Neural cell (in vitro differentiated cells): ENCODE data around the gene BMERB1. TPM values are rescaled to one million over a fixed set of nuclear protein-coding genes. Genes with fewer than 3 reads are reported as not detected.
"Not testable (repeated sequence)": the region's sequence is repeated elsewhere in the genome, so short reads cannot be mapped to it uniquely, and the experiment has no call there.

ENCODE experiments used
- H2AFZ ChIP-seq: fragments of 200-600, 300-800 bp; sonication (generic), shearing (Covaris generic); 2 replicates; pipeline ENCODE4 v1.6.0; 2014; ENCODE audit warnings: low read depth, mild to moderate bottlenecking, antibody characterized with exemption, low read length, moderate library complexity
- H3F3A ChIP-seq: fragments of 200-600 bp; shearing (Covaris generic); 2 replicates; pipeline ENCODE4 v1.6.1; 2016; ENCODE audit warnings: mild to moderate bottlenecking, moderate library complexity, mixed read lengths, antibody characterized with exemption, low read length; ENCODE audit not compliant: insufficient read depth, poor library complexity, severe bottlenecking
- H3K27ac ChIP-seq: fragments of 200-600, 300-800 bp; sonication (generic), shearing (Covaris generic); 2 replicates; pipeline ENCODE4 v1.5.1; 2014; ENCODE audit warnings: mild to moderate bottlenecking, low read length, moderate library complexity
- H3K27me3 ChIP-seq: fragments of 300-800, 200-600 bp; sonication (generic), shearing (Covaris generic); 2 replicates; pipeline ENCODE4 v1.6.0; 2014; ENCODE audit warnings: mild to moderate bottlenecking, low read depth, low read length, moderate library complexity; ENCODE audit not compliant: insufficient read depth
- H3K36me3 ChIP-seq: fragments of 300-800, 200-600 bp; sonication (generic), shearing (Covaris generic); 2 replicates; pipeline ENCODE4 v1.5.1; 2014; ENCODE audit warnings: mild to moderate bottlenecking, antibody characterized with exemption, low read length, moderate library complexity; ENCODE audit not compliant: insufficient read depth
- H3K4me2 ChIP-seq: fragments of 300-800, 200-600 bp; sonication (generic), shearing (Covaris generic); 2 replicates; pipeline ENCODE4 v1.6.0; 2014; ENCODE audit warnings: mild to moderate bottlenecking, low read length
- H3K4me3 ChIP-seq: fragments of 300-800, 200-600 bp; sonication (generic), shearing (Covaris generic); 2 replicates; pipeline ENCODE4 v1.5.1; 2014; ENCODE audit warnings: mild to moderate bottlenecking, low read length, moderate library complexity
- H3K79me2 ChIP-seq: fragments of 200-600 bp; shearing (Covaris generic); replicated peaks from 2 replicates; pipeline ENCODE4 v1.6.0; 2014; ENCODE audit warnings: mild to moderate bottlenecking, low read length, moderate library complexity; ENCODE audit not compliant: insufficient read depth
- H3K9ac ChIP-seq: fragments of 300-800, 200-600 bp; sonication (generic), shearing (Covaris generic); 2 replicates; pipeline ENCODE4 v1.6.1; 2016; ENCODE audit warnings: mild to moderate bottlenecking, low read length, mixed read lengths
- H3K9me2 ChIP-seq: fragments of 200-600 bp; shearing (Covaris generic); 2 replicates; pipeline ENCODE4 v1.6.1; 2016; ENCODE audit warnings: mild to moderate bottlenecking, low read length, mixed read lengths; ENCODE audit not compliant: insufficient read depth
- H3K9me3 ChIP-seq: fragments of 200-600, 300-800 bp; sonication (generic), shearing (Covaris generic); 2 replicates; pipeline ENCODE4 v1.6.1; 2016; ENCODE audit warnings: mild to moderate bottlenecking, mixed run types, low read length, moderate library complexity, mixed read lengths
- H4K20me1 ChIP-seq: fragments of 200-600 bp; shearing (Covaris generic); 2 replicates; pipeline ENCODE4 v1.6.1; 2016; ENCODE audit warnings: mild to moderate bottlenecking, mixed run types; ENCODE audit not compliant: insufficient read depth
- CTCF ChIP-seq: fragments of 450-650 bp; IDR thresholded peaks from 2 replicates; pipeline ENCODE4 v1.5.1; 2014; ENCODE audit warnings: antibody characterized with exemption, mild to moderate bottlenecking, moderate library complexity; ENCODE audit not compliant: poor library complexity, severe bottlenecking
- EP300 ChIP-seq: fragments of 450-650 bp; conservative IDR thresholded peaks from 2 replicates; pipeline ENCODE4 v1.6.1; 2014; ENCODE audit warnings: antibody characterized with exemption, mild to moderate bottlenecking, moderate library complexity; ENCODE audit not compliant: poor library complexity, severe bottlenecking
- EZH2 ChIP-seq: fragments of 200-600, 300-800 bp; shearing (Covaris generic), sonication (generic); IDR thresholded peaks from 2 replicates; pipeline ENCODE4 v1.6.1; 2014; ENCODE audit warnings: antibody characterized with exemption, low read length, borderline replicate concordance, mild to moderate bottlenecking; ENCODE audit not compliant: insufficient read depth, poor library complexity, severe bottlenecking
- MXI1 ChIP-seq: fragments of 450-650 bp; conservative IDR thresholded peaks from 2 replicates; pipeline ENCODE4 v1.6.1; 2014; ENCODE audit warnings: antibody characterized with exemption, mild to moderate bottlenecking; ENCODE audit not compliant: poor library complexity, severe bottlenecking
- POLR2AphosphoS5 ChIP-seq: IDR thresholded peaks from 2 replicates; pipeline ENCODE4 v1.6.1; 2012
- RAD21 ChIP-seq: fragments of 450-650 bp; conservative IDR thresholded peaks from 2 replicates; pipeline ENCODE4 v1.6.1; 2014; ENCODE audit warnings: antibody characterized with exemption, mild to moderate bottlenecking, moderate library complexity
- SMC3 ChIP-seq: fragments of 450-650 bp; conservative IDR thresholded peaks from 2 replicates; pipeline ENCODE4 v1.6.1; 2014; ENCODE audit warnings: antibody characterized with exemption, mild to moderate bottlenecking, moderate library complexity; ENCODE audit not compliant: poor library complexity
- TAF1 ChIP-seq: IDR thresholded peaks from 2 replicates; pipeline ENCODE4 v1.6.1; 2012; ENCODE audit warnings: low read depth
- polyA plus RNA-seq: library from polyadenylated mRNA; depleted of rRNA; stranded (reverse); fragments of >200 nt; gene quantifications from 2 replicates; pipeline ENCODE4 v1.2.3, GENCODE V29; 2014
- TF ChIP-seq, protein P1 (sequence below): IDR thresholded peaks from 2 replicates; pipeline ENCODE4 v1.6.1; 2012; ENCODE audit warnings: borderline replicate concordance

Gene BMERB1
- polyA plus RNA-seq, 1 donor from 2014 or later: 149 TPM

DNA sequence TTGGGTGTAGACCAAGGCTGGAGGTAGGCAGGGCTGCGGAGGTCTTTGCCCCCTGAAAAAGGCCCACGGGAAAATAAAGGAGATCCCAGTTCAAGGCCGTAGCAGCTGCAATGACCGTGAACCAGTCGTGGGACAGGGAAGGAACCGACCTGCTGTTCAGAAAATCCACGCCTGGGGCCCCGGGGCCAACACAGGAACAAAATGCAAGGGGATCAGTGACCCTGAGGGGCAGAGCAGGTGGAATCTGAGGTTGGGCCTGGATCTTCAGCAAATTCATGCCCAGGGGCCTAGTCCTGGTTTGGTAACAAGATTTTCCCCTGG, 37.9 kb upstream of the BMERB1 start:
- H3K27me3 ChIP-seq, H3K79me2 ChIP-seq, H3K4me3 ChIP-seq, H3K9ac ChIP-seq, H3K4me2 ChIP-seq, H2AFZ ChIP-seq, H3F3A ChIP-seq, H3K36me3 ChIP-seq, H4K20me1 ChIP-seq, H3K27ac ChIP-seq, H3K9me2 ChIP-seq, H3K9me3 ChIP-seq: not testable (repeated sequence)

DNA sequence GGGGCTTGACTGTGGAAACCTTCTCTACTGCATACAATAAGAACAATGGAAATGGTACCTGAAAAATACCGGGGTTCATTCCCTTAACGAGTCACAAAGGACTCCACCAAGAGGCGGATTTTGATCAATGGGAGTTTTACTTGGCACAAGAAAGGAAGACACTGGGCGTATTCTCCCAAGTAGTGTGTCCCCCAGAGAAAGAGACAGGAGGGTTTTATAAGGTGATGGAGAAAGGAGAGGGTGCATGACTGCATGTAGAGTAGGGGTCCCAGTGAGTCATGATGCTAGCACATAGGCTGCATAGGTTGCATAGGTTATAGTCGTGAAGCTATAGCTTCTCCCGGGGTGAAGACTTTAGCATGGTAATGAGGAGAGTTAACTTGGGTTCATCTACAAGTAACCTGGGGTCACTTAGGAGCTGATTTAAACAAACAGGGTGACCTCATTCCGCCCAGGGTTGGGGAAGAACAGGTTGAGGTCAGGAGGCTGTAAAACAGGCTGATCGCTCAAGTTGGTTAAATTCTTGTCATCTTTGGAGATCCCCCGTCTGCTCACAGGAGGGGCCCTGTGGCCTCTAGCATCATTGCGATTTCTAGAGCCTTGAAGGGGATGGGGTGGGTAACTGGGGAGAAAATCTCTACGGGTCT, 37.3 kb upstream of the BMERB1 start:
- no peak overlapping the region for H3K9ac ChIP-seq
- H3K27ac ChIP-seq: no peak overlapping the region
- H2AFZ ChIP-seq: no peak overlapping the region
- peaks cover 3% of the 10 kb centered on the region for H3K27me3 ChIP-seq
- H3K79me2 ChIP-seq: no peaks in the 10 kb centered on the region
- no peak overlapping the region for H3K4me2 ChIP-seq
- TF ChIP-seq, protein P1, sequence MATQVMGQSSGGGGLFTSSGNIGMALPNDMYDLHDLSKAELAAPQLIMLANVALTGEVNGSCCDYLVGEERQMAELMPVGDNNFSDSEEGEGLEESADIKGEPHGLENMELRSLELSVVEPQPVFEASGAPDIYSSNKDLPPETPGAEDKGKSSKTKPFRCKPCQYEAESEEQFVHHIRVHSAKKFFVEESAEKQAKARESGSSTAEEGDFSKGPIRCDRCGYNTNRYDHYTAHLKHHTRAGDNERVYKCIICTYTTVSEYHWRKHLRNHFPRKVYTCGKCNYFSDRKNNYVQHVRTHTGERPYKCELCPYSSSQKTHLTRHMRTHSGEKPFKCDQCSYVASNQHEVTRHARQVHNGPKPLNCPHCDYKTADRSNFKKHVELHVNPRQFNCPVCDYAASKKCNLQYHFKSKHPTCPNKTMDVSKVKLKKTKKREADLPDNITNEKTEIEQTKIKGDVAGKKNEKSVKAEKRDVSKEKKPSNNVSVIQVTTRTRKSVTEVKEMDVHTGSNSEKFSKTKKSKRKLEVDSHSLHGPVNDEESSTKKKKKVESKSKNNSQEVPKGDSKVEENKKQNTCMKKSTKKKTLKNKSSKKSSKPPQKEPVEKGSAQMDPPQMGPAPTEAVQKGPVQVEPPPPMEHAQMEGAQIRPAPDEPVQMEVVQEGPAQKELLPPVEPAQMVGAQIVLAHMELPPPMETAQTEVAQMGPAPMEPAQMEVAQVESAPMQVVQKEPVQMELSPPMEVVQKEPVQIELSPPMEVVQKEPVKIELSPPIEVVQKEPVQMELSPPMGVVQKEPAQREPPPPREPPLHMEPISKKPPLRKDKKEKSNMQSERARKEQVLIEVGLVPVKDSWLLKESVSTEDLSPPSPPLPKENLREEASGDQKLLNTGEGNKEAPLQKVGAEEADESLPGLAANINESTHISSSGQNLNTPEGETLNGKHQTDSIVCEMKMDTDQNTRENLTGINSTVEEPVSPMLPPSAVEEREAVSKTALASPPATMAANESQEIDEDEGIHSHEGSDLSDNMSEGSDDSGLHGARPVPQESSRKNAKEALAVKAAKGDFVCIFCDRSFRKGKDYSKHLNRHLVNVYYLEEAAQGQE: no peak
- TF ChIP-seq MXI1 (no peak), POLR2AphosphoS5 (no peak), SMC3 (no peak), CTCF (no peak), EP300 (no peak), TAF1 (no peak), EZH2 (no peak), RAD21 (no peak)
- no peak overlapping the region for H3K4me3 ChIP-seq
- no peaks in the 10 kb centered on the region for H3F3A ChIP-seq
- no peaks in the 10 kb centered on the region for H3K9me3 ChIP-seq
- H3K36me3 ChIP-seq: no peaks in the 10 kb centered on the region
- no peaks in the 10 kb centered on the region for H4K20me1 ChIP-seq
- no peaks in the 10 kb centered on the region for H3K9me2 ChIP-seq
